RPMI8226 (cell line): Measurements from ENCODE around the gene ESYT2.

Experiments used
- DNase-seq: peaks from one replicate; pipeline ENCODE4 v3.0.0-alpha.2; 2015

The ESYT2 gene

DNA sequence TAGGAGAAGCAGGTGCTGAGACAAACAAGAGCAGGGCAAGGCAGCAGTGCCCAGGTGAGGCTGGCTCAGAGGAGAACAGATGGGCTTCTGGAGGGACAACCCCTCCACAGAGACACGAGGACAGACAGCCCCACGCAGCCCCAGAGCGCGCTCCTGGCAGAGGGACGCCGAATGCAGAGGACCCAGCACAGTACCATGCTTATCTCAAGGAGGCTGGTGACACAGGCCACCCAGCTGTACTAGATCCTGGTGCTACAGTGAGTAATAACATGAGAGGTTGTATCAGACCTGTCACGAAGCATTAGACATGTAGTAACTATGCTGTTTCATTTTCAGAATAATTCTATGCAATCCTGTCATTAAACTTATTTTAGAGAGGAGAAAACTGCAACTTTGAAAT, 64.3 kb downstream of the ESYT2 start:
- no peak for DNase-seq

DNA sequence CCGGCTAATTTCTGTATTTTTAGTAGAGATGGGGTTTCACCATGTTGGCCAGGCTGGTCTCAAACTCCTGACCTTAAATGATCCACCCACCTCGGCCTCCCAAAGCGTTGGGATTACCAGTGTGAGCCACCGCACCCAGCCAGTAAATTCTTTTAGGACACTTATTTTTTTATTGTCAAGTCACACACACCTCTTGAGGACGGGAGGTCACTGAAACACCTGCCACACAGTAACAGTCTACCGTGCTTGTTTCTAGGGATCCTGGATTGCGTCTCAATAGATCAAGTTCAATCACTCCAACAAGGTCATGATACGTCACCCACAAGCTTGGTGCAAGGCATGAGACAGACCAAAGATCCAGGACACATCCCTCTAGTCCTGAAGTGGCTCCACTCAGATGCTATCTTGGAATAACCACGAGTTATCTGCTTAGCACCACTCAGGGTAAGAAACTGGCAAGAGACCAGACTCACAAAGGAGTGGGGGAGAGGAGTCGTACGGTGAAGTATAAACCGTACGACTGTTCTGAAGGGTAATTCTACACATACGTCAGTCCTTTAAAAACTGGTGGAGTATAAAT, 65.8 kb downstream of the ESYT2 start:
- DNase-seq = no peak

DNA sequence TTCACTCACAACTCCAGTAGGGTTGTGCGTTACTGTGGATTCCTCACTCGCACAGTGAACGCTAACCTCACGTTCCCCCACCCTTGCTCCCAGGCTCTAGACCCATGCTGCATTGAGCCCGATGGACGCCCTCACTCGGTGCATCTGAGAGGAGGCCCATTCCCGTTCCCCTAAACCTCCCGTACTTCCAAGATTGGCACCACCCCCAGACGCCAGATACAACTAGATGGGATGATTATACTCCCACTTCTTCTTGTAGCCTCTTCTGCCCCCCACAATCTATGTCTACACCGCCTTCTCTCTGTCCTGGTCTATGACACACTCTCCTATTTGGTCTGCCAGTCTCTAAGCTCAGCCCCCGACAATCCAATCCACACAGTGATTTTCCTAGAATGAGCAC, 67.4 kb downstream of the ESYT2 start:
- DNase-seq = no peak

DNA sequence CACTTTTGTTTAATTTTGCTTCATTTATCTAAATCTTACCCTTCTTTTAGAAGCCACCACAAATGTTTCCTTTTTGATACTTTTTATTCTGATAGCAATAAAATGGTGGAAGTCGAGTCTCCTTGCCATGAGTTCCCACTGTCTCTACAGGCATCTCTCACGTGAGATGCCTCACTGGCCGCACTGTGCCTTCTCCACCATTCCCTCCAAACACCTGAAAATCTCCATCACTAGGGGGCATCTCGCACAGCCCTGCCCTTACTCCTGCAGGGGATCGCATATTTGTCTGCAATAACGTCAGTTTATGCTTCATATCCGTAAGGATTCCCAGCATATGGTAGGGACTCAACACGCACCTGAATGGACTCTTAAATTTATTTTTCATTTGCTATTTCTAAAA, 68.4 kb downstream of the ESYT2 start:
- DNase-seq = no peak

DNA sequence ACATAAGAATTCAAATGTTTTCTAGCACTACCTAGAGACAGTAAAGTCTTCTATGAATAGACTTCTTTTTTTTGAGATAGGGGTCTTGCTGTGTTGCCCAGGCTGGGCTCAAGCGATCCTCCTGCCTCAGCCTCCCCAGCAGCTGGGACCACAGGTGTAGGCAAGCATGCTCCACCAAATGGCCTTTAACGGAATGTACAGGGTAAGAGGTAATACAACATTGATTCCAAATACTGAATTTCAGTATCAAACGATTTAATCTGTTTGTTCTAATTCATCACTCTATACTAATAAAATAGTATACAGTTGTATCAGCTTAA, 68.9 kb downstream of the ESYT2 start:
- no peak for DNase-seq

DNA sequence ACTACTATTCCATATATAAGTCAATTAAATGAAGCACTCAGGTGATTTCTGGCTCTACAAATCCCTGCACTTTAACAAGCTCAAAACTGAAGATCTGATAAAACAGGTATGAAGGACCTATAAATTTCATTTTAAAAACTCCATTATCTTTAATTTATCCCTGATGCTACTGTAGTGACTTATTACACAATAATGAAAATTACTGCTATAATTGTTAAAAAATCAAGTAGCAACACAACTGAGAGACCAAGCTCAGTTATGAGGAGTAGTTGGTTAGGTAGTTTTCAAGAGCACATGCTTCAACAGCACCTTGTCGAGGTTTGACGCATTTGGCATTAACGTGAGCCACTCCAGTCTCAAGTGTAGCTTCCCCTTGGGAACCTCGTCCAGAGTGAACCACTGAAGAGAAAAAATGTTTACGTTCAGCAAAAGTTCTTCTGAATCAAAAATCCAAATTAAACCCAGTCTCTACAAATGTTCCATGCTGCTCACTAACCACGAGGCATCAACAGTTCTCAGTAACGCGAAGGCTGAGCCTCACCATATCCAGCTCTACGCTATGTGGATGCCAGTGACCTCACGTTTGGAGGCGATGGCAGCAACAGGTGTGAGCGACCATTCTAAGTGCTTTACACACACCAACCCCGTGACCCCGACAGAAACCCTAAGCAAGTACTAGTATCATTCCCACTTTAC, 69.4 kb downstream of the ESYT2 start:
- no peak for DNase-seq

DNA sequence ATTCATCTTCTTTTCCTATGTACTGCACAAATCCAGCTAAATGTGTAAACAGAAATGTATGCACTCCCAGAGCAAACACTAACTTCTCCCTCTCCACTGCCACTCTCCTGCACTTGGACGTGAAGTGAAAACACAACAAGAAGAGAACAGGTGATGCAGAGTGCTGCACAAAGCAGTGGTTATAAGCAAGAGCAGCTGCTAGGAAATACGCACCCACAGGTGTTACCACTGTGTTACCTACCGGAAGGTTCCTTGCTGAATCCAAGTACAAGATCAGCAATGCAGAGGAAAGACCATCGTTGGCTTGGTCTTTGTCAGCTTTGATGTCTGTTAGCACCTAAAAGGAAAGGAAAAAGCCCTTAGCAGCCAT, 70.1 kb downstream of the ESYT2 start:
- DNase-seq = no peak

DNA sequence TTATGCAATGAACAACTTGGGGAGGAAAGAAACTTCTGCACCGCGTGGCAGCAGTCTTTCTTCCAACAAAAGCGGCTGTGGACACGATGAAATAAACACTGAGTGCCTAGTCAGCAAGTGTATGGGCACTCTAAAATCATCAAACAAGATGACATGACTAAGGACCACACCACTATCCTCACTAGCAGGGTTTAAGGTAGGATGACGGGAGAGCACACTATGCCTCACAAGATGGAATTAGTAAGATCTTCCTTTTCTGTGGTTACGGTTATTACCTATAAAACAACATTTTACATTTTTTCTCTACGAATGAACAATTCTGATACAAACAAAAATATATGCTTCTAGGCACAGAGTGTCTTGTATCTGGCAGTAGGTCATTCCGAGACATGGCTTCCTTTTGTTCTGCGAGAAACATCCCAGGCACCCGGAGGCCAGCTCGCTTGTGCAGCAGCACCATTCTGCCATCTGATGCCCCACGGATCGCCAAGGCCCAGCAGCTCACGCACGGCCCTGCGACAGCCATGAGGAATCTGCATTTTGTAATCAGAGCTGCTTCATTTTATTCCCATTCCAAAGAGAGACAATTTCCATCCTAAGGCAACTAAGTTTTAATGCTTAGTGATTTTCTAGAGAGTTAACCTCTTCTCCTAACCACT, 70.6 kb downstream of the ESYT2 start:
- no peak for DNase-seq

DNA sequence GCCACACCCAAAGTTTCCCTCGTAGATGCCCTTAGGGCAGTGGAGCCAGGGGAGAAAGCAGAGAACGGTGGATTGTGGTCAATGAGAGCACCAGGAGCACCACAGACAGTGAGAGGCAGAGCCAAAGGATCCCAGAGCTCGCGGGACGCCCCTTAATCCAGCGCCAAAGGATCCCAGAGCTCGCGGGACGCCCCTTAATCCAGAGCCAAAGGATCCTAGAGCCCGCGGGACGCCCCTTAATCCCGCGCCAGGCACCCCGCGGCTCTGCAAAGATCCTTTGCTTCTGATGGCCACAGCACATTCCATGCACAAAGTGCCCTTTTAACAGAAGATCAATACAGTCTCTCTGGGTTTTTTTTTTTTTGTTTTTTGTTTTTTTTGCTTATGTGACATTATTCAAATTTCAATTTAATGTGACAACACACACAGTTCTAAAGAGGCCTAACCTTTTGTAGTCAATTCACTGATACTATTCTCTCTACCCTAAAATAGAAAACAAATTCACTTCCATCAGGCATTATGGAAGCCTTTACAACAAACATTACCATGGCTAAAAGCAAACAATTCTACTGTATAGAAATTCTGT, 71.8 kb downstream of the ESYT2 start:
- no peak for DNase-seq

DNA sequence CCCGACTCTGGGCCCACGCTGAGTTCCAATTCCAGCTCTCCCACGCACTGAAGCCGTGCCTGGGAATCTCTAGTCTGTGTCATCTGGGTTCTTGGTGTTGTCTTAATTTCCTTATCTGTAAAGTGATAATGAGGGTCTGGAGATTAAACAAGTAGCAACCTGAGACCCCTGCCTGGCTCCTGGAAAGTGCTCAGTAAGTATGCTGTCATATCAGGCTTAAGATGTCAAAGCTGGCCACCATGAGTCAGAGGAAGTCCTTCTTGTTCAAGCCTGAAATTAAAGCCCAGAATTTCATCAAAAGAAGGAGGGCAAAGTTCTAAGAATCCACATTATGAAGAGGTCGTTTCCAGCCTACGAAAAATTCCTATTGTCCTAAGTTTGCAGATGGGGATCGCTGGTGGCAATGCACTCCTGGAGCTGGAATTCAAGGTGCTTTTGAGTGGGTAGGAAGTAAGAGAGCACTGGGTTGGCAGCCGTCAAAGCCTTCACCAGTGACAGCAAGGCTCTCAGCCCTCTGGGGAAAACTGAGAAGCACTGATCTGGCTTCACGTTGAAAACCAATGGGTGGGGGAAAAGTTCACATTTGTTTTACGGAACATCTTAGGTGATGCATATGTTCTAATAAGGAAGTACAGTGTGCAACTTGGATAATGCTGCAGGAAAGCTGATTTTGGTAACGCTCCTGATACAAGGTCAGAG, 74.4 kb downstream of the ESYT2 start:
- no peak for DNase-seq

DNA sequence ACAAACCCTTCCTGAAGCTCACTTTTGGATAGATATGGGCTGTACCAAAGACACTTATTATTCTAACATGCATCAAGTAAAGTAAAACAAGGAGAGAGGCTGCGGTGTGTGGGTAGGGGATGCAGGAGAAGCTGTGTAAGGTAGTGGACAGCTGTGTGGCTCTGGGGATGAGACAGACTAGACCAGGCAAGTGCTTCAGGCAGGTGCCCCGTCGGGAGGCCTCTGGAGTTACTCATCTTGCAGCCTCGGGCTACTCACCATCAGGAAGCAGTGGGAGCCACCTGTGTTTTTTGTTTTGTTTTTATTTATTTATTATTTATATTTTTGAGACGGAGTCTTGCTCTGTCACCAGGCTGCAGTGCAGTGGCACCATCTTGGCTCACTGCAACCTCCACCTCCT, 75.4 kb downstream of the ESYT2 start:
- no peak for DNase-seq

DNA sequence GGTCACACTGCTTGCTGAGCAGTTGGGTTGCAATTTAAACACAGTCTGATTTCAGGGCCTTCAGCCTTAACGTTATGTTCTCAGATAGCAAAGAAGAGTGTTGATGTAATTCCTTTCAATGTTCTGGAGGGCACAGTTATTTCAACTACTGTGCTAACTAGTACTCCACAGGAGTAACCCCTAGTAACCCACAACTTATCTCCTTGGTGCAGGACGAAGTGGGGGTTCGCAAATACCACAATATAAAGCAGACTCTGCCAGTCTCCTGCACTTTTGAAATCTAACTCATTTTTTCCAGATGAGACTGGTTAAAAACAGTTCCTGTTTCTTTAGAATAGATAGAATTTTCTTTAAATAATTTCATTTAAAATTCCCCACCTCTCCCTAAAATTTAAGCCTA, 77.6 kb downstream of the ESYT2 start:
- DNase-seq = no peak

DNA sequence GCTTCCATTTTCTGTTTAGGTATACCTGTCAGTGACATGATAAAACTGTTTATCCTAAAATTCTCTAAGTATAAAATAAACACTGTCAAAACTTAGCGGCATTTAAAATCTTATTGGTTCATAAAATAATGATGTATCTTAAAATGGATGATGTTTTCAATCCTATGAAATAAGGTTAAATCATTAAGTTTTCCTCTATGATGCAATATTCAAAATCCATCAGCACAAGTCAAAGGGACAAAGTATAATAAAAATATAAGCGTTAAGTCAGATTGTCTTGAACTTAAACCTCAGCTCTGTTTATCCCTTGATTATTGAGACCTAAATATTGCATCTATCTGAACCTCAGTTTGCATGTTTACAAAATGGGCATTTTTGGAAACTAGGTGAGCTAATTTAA, 78.1 kb downstream of the ESYT2 start:
- DNase-seq = no peak

DNA sequence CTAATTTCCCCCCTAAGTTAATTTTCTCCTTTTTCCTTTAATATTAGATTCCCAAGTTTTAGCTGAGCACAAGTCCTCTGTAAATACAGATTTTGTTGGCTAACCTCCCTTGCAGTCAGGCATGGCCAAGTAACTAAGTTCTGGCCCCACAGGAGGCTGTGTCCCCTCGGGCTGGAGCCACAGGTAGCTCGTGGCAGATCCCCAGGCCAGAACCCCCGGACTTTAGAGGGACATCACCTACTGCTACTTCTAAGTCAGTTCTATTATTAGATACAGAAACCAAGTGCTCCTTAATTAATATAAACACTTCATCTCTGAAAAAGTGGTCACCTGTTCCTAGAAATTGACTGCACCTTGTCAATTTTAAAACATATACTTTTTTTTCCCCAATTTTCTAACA, 78.6 kb downstream of the ESYT2 start:
- no peak for DNase-seq

DNA sequence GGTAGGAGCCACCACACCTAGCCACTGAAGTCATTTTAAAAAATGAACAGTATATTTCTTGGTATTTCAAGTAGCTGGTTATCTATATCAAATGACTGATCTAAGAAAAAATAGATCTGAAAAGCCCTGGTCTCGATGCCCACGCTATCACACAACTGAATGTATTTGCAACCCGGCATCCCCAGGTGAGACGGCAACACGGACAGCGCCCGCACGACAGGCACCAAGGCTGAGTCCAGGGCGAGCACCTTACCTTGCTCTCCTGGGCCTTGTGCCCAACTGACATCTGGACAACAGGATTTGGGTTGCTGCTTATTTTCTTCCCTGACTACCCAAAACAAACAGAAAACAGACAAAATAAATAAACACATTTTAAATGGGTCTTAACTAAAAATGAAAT, 79.9 kb downstream of the ESYT2 start:
- DNase-seq = no peak

DNA sequence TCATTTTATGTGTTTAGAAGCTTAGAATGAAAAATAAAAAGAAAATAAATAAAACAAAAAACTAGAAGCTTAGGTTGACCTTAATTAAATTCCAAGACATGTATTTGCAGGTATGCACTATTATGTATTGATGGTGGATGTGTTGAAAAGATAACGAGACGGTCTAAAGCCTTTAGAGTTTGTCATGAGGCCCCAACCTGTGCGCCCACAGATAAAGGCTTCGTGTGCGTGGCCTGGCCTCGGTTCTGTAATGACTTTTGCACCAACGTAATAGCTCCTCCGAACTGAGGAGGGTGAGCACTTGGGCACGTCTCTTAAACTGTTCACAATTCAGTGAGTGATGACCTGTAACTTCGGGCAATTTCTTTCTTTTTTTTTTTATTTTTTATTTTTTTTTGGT, 81.0 kb downstream of the ESYT2 start:
- no peak for DNase-seq

DNA sequence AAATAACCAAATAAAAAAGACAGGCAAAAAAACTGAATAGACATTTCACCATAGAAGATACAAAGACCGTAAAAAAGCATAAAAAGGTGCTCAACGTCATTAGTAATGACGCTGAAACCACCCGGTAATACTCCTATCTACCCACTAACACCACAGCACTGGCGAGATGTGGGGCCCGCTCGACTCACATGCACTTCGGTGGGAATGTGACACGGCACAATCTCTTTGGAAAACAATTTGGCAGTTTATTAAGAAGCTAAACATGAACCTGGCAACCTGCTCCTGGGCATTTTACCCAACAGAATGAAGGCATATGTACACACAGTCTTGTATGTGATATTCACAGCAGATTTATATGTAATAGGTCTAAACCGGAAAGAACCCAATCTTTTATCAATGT, 81.9 kb downstream of the ESYT2 start:
- DNase-seq = no peak

DNA sequence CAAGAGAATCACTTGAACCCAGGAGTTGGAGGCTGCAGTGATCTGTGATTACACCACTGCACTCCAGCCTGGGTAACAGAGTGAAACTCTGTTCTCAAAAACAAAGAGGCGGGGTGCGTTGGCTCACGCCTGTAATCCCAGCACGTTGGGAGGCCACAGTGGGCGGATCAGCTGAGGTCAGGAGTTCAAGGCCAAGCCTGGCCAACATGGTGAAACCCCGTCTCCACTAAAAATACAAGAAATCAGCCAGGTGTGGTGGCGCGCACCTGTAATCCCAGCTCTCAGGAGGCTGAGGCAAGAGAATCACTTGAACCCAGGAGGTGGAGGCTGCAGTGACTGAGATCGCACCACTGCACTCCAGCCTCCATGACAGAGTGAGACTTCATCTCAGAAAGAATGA, 82.4 kb downstream of the ESYT2 start:
- DNase-seq = no peak

DNA sequence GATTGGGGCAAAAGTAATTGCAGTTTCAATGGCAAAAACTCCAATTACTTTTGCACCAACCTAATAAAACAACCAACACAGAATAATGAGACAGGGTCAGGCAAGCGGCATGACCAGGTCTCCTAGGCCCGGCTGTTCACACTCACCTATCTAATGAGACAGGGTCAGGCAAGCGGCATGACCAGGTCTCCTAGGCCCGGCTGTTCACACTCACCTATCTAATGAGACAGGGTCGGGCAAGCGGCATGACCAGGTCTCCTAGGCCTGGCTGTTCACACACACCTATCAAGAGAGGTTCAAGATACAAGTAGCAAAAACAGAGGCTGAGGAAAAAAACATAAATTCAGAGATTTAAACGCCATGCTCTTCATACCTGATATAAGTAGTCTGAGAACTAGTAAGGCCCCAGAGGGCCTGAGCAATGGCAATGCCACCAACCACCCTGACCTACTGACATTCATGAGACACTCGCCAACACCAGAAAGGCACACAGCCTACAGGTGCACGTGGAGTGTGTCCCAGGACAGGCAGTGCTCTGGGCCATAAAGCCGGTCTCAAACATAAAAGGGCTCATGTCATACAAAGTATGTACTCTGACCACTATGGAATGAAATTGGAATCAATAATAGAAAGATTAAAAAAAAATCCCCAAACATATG, 84.1 kb downstream of the ESYT2 start:
- DNase-seq = no peak

DNA sequence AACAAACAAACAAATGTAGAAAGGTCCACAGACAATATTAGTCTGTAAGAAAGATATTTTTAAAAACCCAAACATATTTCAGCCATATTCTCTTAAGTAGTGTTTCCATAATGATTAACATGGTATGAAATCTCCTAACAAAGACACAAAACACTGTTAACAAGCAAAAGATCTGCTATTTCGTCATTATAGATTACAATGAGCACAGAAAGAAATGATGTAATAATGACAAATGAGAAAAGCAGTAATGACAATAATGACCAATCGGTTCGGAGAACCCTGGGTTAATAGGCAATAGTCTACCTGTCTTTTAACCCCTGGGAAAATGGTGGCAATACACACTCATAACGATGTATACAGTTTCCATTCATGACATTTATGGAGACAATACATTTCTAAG, 85.2 kb downstream of the ESYT2 start:
- no peak for DNase-seq

DNA sequence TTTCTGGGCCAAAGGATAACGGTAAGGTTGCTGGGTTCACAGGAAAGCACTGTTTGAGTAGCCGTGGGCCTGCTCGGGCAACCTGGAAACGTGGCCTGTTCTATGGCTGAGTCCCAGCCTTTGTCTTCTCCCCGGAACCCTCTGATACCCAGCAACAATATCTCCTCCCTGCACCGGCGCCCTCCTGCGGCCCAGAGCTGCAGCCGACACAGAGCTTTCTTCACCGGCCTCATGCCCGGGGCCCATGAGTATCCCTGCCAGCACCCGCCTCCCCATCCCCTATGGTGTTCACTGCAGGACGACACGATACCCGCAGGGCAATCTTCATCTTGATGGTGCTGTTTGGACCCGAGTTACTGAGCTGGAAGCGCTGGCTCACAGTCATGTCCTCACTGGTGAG, 86.1 kb downstream of the ESYT2 start:
- no peak for DNase-seq

DNA sequence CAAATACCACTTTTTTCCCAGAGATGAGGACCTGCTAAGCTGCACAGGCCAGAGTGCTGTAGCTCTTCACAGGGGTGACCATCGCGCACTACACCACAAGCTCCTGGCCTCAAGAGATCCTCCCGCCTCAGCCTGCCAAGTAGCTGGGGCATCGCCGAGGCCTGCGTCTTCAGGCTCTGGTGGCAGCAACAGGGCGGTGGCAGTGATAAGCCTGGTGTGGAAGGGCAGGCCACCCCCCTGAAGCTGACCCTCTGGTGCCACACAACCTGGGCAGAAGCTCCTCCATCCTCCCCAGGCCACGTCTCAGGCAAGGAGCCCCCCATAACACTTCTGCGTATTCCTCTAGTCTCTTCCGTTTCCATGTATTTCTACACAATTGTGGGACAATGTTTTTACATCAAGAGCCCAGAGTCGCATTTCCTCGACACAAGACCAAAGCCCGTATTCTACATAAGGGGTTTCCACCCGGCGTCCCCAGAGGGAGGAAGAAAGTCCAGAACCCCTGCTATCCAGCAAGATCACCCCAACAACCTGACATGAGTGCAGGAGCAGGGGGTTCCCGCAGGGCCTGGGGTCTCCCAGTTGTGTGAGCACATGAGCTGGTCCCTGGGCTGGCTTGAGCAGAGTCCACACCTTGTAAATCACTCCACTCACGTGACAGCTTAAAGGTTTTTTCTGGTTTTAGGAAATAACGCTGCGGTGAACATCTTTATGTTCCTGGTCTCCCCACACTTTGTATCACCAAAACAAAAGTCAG, 87.1 kb downstream of the ESYT2 start:
- no peak for DNase-seq

DNA sequence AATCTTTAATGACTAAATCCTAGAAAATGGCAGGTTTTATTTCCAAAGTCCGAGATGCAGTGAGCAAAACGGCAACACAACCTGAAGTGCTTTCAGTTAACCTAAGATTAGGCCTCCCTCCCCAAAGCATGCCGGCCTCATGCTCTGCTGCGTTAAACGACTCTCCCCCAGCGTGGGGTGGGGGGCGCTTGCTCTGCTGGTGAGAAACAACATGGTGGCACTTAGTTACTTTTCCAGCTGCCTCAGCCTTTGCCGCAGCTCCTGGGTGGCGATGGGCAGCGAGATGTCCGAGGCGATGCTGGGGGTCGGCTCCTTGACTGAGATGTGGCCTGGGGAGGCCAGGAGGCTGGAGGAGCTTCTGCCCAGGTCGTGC, 88.0 kb downstream of the ESYT2 start:
- no peak for DNase-seq
